Astrocyte (in vitro differentiated cells and primary cell): Measurements from ENCODE around the gene MYOZ2. TPM values are rescaled to one million over a fixed set of nuclear protein-coding genes. Genes with fewer than 3 reads are reported as not detected.

Experiments
- DNase-seq: peaks from one replicate; pipeline ENCODE4 v3.0.0-alpha.2; 2010; ENCODE audit warnings: low read depth
- FAIRE-seq: peaks from 2 replicates; lab custom pipeline; 2011; peaks lifted over from hg19 to GRCh38; lab: Jason Lieb, UNC
- H2AFZ ChIP-seq: 2 replicates; pipeline ENCODE4 v1.6.0; 2012; ENCODE audit warnings: low read depth, low read length, inconsistent platforms
- H3K27ac ChIP-seq: 2 replicates; pipeline ENCODE4 v1.5.1; 2011; ENCODE audit warnings: low read depth, low read length, inconsistent platforms
- H3K27me3 ChIP-seq: 2 replicates; pipeline ENCODE4 v1.6.0; 2011; ENCODE audit warnings: low read length, inconsistent platforms; ENCODE audit not compliant: insufficient read depth
- H3K36me3 ChIP-seq: 2 replicates; pipeline ENCODE4 v1.5.1; 2011; ENCODE audit warnings: low read length, inconsistent platforms; ENCODE audit not compliant: insufficient read depth
- H3K4me1 ChIP-seq: 2 replicates; pipeline ENCODE4 v1.5.1; 2011; ENCODE audit warnings: low read length, inconsistent platforms; ENCODE audit not compliant: insufficient read depth
- H3K4me2 ChIP-seq: 2 replicates; pipeline ENCODE4 v1.6.0; 2012; ENCODE audit warnings: low read length, inconsistent platforms
- H3K4me3 ChIP-seq: 2 replicates; pipeline ENCODE4 v1.5.1; 2011; ENCODE audit warnings: low read depth, mild to moderate bottlenecking, low read length, inconsistent platforms; ENCODE audit not compliant: insufficient read depth
- H3K79me2 ChIP-seq: 2 replicates; pipeline ENCODE4 v1.6.0; 2012; ENCODE audit warnings: mild to moderate bottlenecking, low read length, inconsistent platforms; ENCODE audit not compliant: insufficient read depth
- H3K9ac ChIP-seq: 2 replicates; pipeline ENCODE4 v1.6.0; 2012; ENCODE audit warnings: mild to moderate bottlenecking, low read length, inconsistent platforms
- H3K9me3 ChIP-seq: 2 replicates; pipeline ENCODE4 v1.5.1; 2012; ENCODE audit warnings: low read depth, mild to moderate bottlenecking, low read length, inconsistent platforms; ENCODE audit not compliant: insufficient read depth
- H4K20me1 ChIP-seq: 2 replicates; pipeline ENCODE4 v1.6.0; 2012; ENCODE audit warnings: low read length, inconsistent platforms; ENCODE audit not compliant: insufficient read depth
- H3K27ac Mint-ChIP-seq: one replicate; pipeline ENCODE4 v1.8.0; 2021; ENCODE audit warnings: mild to moderate bottlenecking, mixed read lengths; ENCODE audit not compliant: unreplicated experiment
- H3K27me3 Mint-ChIP-seq: one replicate; pipeline ENCODE4 v1.8.0; 2021; ENCODE audit warnings: low read depth, mixed read lengths; ENCODE audit not compliant: unreplicated experiment
- H3K36me3 Mint-ChIP-seq: one replicate; pipeline ENCODE4 v1.8.0; 2021; ENCODE audit warnings: low read depth, mixed read lengths; ENCODE audit not compliant: unreplicated experiment
- H3K4me1 Mint-ChIP-seq: one replicate; pipeline ENCODE4 v1.8.0; 2021; ENCODE audit warnings: low read depth, mixed read lengths; ENCODE audit not compliant: unreplicated experiment
- H3K4me3 Mint-ChIP-seq: one replicate; pipeline ENCODE4 v1.8.0; 2021; ENCODE audit warnings: mild to moderate bottlenecking, moderate library complexity, mixed read lengths; ENCODE audit not compliant: unreplicated experiment
- H3K9me3 Mint-ChIP-seq: one replicate; pipeline ENCODE4 v1.8.0; 2021; ENCODE audit warnings: mild to moderate bottlenecking, mixed read lengths; ENCODE audit not compliant: unreplicated experiment
- CTCF ChIP-seq: IDR thresholded peaks from 2 replicates; pipeline ENCODE4 v1.5.1; 2011; ENCODE audit warnings: low read depth, mild to moderate bottlenecking, inconsistent platforms, low read length, moderate library complexity; ENCODE audit not compliant: insufficient read depth
- EZH2 ChIP-seq: IDR thresholded peaks from 2 replicates; pipeline ENCODE4 v1.6.1; 2012; ENCODE audit warnings: mild to moderate bottlenecking, low read length, inconsistent platforms; ENCODE audit not compliant: insufficient read depth
- total RNA-seq: library from RNA; stranded (reverse); gene quantifications from 2 replicates; pipeline ENCODE4 v1.2.1, GENCODE V29; 2021

MYOZ2 gene
- total RNA-seq, 1 donor from 2014 or later: 1.1 TPM

GRCh38 chr4:119131164-119131563 lies 4.5 kb upstream of the MYOZ2 start:
- Histone ChIP-seq H3K4me2 (no peak overlapping the region), H4K20me1 (no peaks in the 10 kb centered on the region), H2AFZ (no peak overlapping the region), H3K9ac (no peak overlapping the region), H3K36me3 (no peaks in the 10 kb centered on the region), H3K27me3 (no peaks in the 10 kb centered on the region), H3K4me3 (no peak overlapping the region), H3K79me2 (no peaks in the 10 kb centered on the region), H3K27ac (no peak overlapping the region), H3K4me1 (no peaks in the 10 kb centered on the region), H3K9me3 (no peaks in the 10 kb centered on the region)
- FAIRE-seq (no peak), DNase-seq (no peak)
- Mint-ChIP-seq H3K9me3 (peaks cover 3% of the 10 kb centered on the region), H3K4me3 (no peak overlapping the region), H3K36me3 (no peaks in the 10 kb centered on the region), H3K4me1 (peaks cover 11% of the 10 kb centered on the region), H3K27ac (peak overlapping the region; percentile 13), H3K27me3 (no peaks in the 10 kb centered on the region)
- TF ChIP-seq CTCF: no peak
- TF ChIP-seq EZH2: no peak

DNA sequence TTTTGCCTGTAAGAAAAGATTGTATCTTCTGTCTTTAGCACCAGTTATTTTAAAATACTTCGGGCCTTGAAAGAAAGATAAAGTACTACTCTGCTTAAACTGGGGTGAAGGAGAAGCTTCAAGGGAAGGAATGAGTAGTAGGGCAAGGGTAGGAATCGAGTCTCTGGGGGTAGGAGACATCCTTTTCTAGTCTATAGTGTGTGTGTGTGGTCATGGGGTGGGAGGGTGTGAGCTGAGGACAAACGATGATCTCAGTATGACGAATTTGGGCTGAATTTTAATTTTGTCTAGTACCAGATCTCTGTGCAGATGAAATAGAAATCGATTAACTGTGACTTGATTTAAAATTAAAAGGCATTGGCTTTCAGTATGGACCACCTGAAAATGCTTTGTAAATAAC lies 3.3 kb upstream of the MYOZ2 start:
- H3K27ac Mint-ChIP-seq: no peak overlapping the region
- FAIRE-seq: peak; percentile 55
- H3K36me3 Mint-ChIP-seq: no peaks in the 10 kb centered on the region
- Histone ChIP-seq H4K20me1 (no peaks in the 10 kb centered on the region), H3K27ac (no peak overlapping the region), H2AFZ (no peak overlapping the region), H3K27me3 (no peaks in the 10 kb centered on the region), H3K4me2 (no peak overlapping the region), H3K79me2 (no peaks in the 10 kb centered on the region), H3K9ac (no peak overlapping the region), H3K9me3 (no peaks in the 10 kb centered on the region), H3K4me1 (no peaks in the 10 kb centered on the region), H3K4me3 (no peak overlapping the region), H3K36me3 (no peaks in the 10 kb centered on the region)
- TF ChIP-seq EZH2 (no peak), CTCF (no peak)
- H3K27me3 Mint-ChIP-seq: no peaks in the 10 kb centered on the region
- peaks cover 11% of the 10 kb centered on the region for H3K4me1 Mint-ChIP-seq
- H3K9me3 Mint-ChIP-seq: peaks cover 3% of the 10 kb centered on the region
- DNase-seq: peak; percentile 14
- H3K4me3 Mint-ChIP-seq: no peak overlapping the region

DNA sequence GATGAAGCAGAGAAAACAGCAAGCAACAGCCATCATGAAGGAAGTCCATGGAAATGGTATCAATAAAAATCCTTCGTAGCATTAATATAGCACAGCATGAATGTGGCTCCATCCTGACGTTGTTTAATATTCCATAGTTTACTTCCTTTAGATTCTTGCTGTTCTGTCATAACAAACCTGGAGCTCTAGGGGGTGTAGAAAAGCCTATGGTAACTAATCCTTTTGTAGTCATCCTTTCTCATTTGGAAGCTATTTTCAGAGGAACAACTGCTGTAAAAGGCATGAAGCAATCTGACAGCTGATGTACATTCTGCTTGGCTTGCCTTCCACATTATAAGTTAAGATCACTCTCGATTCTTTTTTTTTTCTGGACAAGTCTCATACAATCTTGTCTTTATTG lies 914 bp downstream of the MYOZ2 start:
- H3K4me3 ChIP-seq: no peak overlapping the region
- Mint-ChIP-seq H3K36me3 (no peaks in the 10 kb centered on the region), H3K4me1 (peaks cover 12% of the 10 kb centered on the region), H3K27ac (no peak overlapping the region), H3K4me3 (no peak overlapping the region), H3K9me3 (no peaks in the 10 kb centered on the region), H3K27me3 (no peaks in the 10 kb centered on the region)
- DNase-seq: no peak
- peak; percentile 17 for FAIRE-seq
- no peaks in the 10 kb centered on the region for H4K20me1 ChIP-seq
- no peaks in the 10 kb centered on the region for H3K79me2 ChIP-seq
- H3K36me3 ChIP-seq: no peaks in the 10 kb centered on the region
- H3K27ac ChIP-seq: no peak overlapping the region
- no peak overlapping the region for H3K9ac ChIP-seq
- H3K9me3 ChIP-seq: no peaks in the 10 kb centered on the region
- no peak for TF ChIP-seq EZH2
- no peak for TF ChIP-seq CTCF
- no peaks in the 10 kb centered on the region for H3K27me3 ChIP-seq
- no peak overlapping the region for H3K4me2 ChIP-seq
- H2AFZ ChIP-seq: no peak overlapping the region
- no peaks in the 10 kb centered on the region for H3K4me1 ChIP-seq
